ENCODE data around the gene MRPL32. TPM values are rescaled to one million over a fixed set of nuclear protein-coding genes. Genes with fewer than 3 reads are reported as not detected.
A peak's percentile ranks its signal among the peaks of the same experiment; 100 is the strongest.

Gene MRPL32
- total RNA-seq, 1 donor from 2014 or later: 37.2 TPM

GRCh38 chr7:42926204-42926603 lies 6.0 kb upstream of the MRPL32 start:
- TF ChIP-seq CTCF (IDR thresholded peaks at IDR 0.05; ENCODE audit: unreplicated experiment): no peak
- no peak overlapping the region for H3K4me3 Mint-ChIP-seq (ENCODE audit: unreplicated experiment)
- no peak overlapping the region for H3K27ac Mint-ChIP-seq (ENCODE audit: unreplicated experiment)
- DNase-seq (ENCODE audit: low spot score): no peak
- no peaks in the 10 kb centered on the region for H3K9me3 Mint-ChIP-seq (ENCODE audit: unreplicated experiment)
- peaks cover 11% of the 10 kb centered on the region for H3K4me1 Mint-ChIP-seq (ENCODE audit: unreplicated experiment)
- H3K36me3 Mint-ChIP-seq (ENCODE audit: low read depth, unreplicated experiment): peaks cover 4% of the 10 kb centered on the region
- H3K27me3 Mint-ChIP-seq (ENCODE audit: unreplicated experiment): no peaks in the 10 kb centered on the region

- Mint-ChIP-seq H3K4me1 (ENCODE audit: unreplicated experiment) (peaks cover 20% of the 10 kb centered on the region), H3K4me3 (ENCODE audit: unreplicated experiment) (no peak overlapping the region), H3K27ac (ENCODE audit: unreplicated experiment) (no peak overlapping the region)
These were observed 3.4 kb upstream of the MRPL32 start for GRCh38 chr7:42928754-42929153.

GRCh38 chr7:42929449-42929848 lies 2.7 kb upstream of the MRPL32 start:
- peaks cover 4% of the 10 kb centered on the region for H3K36me3 Mint-ChIP-seq (ENCODE audit: low read depth, unreplicated experiment)
- TF ChIP-seq CTCF (IDR thresholded peaks at IDR 0.05; ENCODE audit: unreplicated experiment): no peak
- H3K27ac Mint-ChIP-seq (ENCODE audit: unreplicated experiment): peak overlapping the region; percentile 10
- peaks cover 20% of the 10 kb centered on the region for H3K4me1 Mint-ChIP-seq (ENCODE audit: unreplicated experiment)
- H3K9me3 Mint-ChIP-seq (ENCODE audit: unreplicated experiment): no peaks in the 10 kb centered on the region
- H3K27me3 Mint-ChIP-seq (ENCODE audit: unreplicated experiment): no peaks in the 10 kb centered on the region
- no peak overlapping the region for H3K4me3 Mint-ChIP-seq (ENCODE audit: unreplicated experiment)
- no peak for DNase-seq (ENCODE audit: low spot score)

More at GRCh38 chr7:42928754-42929153, 3.4 kb upstream of the MRPL32 start:
- H3K36me3 Mint-ChIP-seq (ENCODE audit: low read depth, unreplicated experiment): peaks cover 4% of the 10 kb centered on the region
- DNase-seq (ENCODE audit: low spot score): no peak
- H3K9me3 Mint-ChIP-seq (ENCODE audit: unreplicated experiment): no peaks in the 10 kb centered on the region
- no peak for TF ChIP-seq CTCF (IDR thresholded peaks at IDR 0.05; ENCODE audit: unreplicated experiment)
- no peaks in the 10 kb centered on the region for H3K27me3 Mint-ChIP-seq (ENCODE audit: unreplicated experiment)

- H3K4me3 Mint-ChIP-seq (ENCODE audit: unreplicated experiment): peak overlapping the region; percentile 100
- DNase-seq (ENCODE audit: low spot score): no peak
- peaks cover under 1% of the 10 kb centered on the region for H3K36me3 Mint-ChIP-seq (ENCODE audit: low read depth, unreplicated experiment)
- no peaks in the 10 kb centered on the region for H3K27me3 Mint-ChIP-seq (ENCODE audit: unreplicated experiment)
- H3K9me3 Mint-ChIP-seq (ENCODE audit: unreplicated experiment): no peaks in the 10 kb centered on the region
- H3K4me1 Mint-ChIP-seq (ENCODE audit: unreplicated experiment): peaks cover 20% of the 10 kb centered on the region
- H3K27ac Mint-ChIP-seq (ENCODE audit: unreplicated experiment): no peak overlapping the region
- no peak for TF ChIP-seq CTCF (IDR thresholded peaks at IDR 0.05; ENCODE audit: unreplicated experiment)
These were observed 1.3 kb upstream of the MRPL32 start for GRCh38 chr7:42930889-42931288.

- H3K9me3 Mint-ChIP-seq (ENCODE audit: unreplicated experiment): no peaks in the 10 kb centered on the region
- TF ChIP-seq CTCF (IDR thresholded peaks at IDR 0.05; ENCODE audit: unreplicated experiment): no peak
- H3K4me3 Mint-ChIP-seq (ENCODE audit: unreplicated experiment): peak overlapping the region; percentile 100
- no peaks in the 10 kb centered on the region for H3K27me3 Mint-ChIP-seq (ENCODE audit: unreplicated experiment)
- H3K4me1 Mint-ChIP-seq (ENCODE audit: unreplicated experiment): peaks cover 20% of the 10 kb centered on the region
- no peak for DNase-seq (ENCODE audit: low spot score)
- no peaks in the 10 kb centered on the region for H3K36me3 Mint-ChIP-seq (ENCODE audit: low read depth, unreplicated experiment)
- H3K27ac Mint-ChIP-seq (ENCODE audit: unreplicated experiment): peak overlapping the region; percentile 93
These were observed 736 bp upstream of the MRPL32 start for GRCh38 chr7:42931447-42931833.

Measured in endothelial cell (in vitro differentiated cells).